ENCODE data around the gene PEX5.
"Not testable (repeated sequence)": the region's sequence is repeated elsewhere in the genome, so short reads cannot be mapped to it uniquely, and the experiment has no call there.

DNA sequence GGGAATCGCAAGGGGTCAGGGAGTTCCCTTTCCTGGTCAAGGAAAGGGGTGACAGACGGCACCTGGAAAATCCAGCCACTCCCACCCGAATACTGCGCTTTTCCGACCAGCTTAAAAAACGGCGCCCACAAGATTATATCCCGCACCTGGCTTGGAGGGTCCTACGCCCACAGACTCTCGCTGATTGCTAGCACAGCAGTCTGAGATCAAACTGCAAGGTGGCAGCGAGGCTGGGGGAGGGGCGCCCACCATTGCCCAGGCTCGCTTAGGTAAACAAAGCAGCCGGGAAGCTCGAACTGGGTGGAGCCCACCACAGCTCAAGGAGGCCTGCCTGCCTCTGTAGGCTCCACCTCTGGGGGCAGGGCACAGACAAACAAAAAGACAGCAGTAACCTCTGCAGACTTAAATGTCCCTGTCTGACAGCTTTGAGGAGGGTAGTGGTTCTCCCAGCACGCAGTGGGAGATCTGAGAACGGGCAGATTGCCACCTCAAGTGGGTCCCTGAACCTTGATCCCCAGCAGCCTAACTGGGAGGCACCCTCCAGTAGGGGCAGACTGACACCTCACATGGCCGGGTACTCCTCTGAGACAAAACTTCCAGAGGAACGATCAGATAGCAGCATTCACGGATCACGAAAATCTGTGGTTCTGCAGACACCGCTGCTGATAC, 62.0 kb downstream of the PEX5 start:
- TF ChIP-seq, protein P1, sequence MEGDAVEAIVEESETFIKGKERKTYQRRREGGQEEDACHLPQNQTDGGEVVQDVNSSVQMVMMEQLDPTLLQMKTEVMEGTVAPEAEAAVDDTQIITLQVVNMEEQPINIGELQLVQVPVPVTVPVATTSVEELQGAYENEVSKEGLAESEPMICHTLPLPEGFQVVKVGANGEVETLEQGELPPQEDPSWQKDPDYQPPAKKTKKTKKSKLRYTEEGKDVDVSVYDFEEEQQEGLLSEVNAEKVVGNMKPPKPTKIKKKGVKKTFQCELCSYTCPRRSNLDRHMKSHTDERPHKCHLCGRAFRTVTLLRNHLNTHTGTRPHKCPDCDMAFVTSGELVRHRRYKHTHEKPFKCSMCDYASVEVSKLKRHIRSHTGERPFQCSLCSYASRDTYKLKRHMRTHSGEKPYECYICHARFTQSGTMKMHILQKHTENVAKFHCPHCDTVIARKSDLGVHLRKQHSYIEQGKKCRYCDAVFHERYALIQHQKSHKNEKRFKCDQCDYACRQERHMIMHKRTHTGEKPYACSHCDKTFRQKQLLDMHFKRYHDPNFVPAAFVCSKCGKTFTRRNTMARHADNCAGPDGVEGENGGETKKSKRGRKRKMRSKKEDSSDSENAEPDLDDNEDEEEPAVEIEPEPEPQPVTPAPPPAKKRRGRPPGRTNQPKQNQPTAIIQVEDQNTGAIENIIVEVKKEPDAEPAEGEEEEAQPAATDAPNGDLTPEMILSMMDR (conservative IDR thresholded peaks at IDR 0.05; ENCODE audit: low read length) = not testable (repeated sequence)
- not testable (repeated sequence) for TF ChIP-seq EZH2phosphoT487 (IDR thresholded peaks at IDR 0.05; ENCODE audit: borderline replicate concordance, low read depth, low read length)

All from OCI-LY7 (cell line).